ENCODE results near the gene ARHGAP30. TPM values are rescaled to one million over a fixed set of nuclear protein-coding genes. Genes with fewer than 3 reads are reported as not detected.

The ARHGAP30 gene
- total RNA-seq, 1 experiment from 2014 or later = 0.39 TPM

DNA sequence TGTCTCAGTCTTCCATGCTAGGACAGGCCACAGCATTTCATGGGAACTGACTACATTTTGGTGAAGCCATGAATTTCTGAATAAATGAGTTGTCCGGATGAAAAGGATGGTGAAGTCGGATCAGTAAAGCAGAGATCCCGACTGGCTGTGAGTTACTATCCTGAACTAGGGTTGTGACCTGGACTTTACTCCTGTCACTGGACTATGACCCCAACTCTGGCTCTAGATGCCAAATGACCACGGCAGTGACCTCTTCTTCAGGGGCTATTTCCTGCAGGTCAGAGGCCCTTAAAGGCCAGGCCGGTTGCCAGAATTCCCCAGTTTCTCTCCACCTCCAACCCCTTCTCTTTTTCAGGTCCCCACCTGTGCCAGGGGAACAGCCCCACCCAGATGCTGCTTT lies 21.4 kb upstream of the ARHGAP30 start:
- DNase-seq (ENCODE audit: low read depth, low spot score) (no peak), ATAC-seq (no peak)
- intact Hi-C loops (cut with micrococcal nuclease) = no loop called here
- Histone ChIP-seq H4K20me1 (ENCODE audit: insufficient read depth) (no peaks in the 10 kb centered on the region), H3K9me3 (ENCODE audit: control insufficient read depth in 1 of 2, insufficient read depth in 1 of 2, low read depth in 1 of 2, low read length in 2 of 2) (no peaks in the 10 kb centered on the region), H3K4me3 (replicated peaks in 1 of 2; ENCODE audit: low read depth in 1 of 2, low read length in 2 of 2) (no peak overlapping the region), H3K36me3 (ENCODE audit: control insufficient read depth in 1 of 2, insufficient read depth in 2 of 2, low read length in 2 of 2) (no peaks in the 10 kb centered on the region), H3K4me1 (ENCODE audit: control insufficient read depth in 1 of 2, insufficient read depth in 2 of 2, low read length in 2 of 2) (peaks cover 11 to 63% of the 10 kb centered on the region in 2 experiments), H3K9me2 (ENCODE audit: insufficient read depth) (no peaks in the 10 kb centered on the region), H3K4me2 (ENCODE audit: low read length) (no peak overlapping the region), H3K79me2 (ENCODE audit: insufficient read depth, low read length) (no peaks in the 10 kb centered on the region), H3K9ac (ENCODE audit: low read length) (no peak overlapping the region), H3K27ac (ENCODE audit: low read depth, low read length) (no peak overlapping the region), H3K27me3 (ENCODE audit: insufficient read depth, low read length) (no peaks in the 10 kb centered on the region), H2AFZ (ENCODE audit: low read depth, low read length, poor library complexity, severe bottlenecking) (no peak overlapping the region)
- RAD21 ChIA-PET (ENCODE audit: low non-redundant PET in 1 of 2, low total read pairs in 2 of 2, uncharacterized antibody in 2 of 2, unreplicated experiment in 2 of 2) = no interaction called here
- TF ChIP-seq EZH2phosphoT487 (IDR thresholded peaks at IDR 0.05; ENCODE audit: borderline replicate concordance) = no peak
- TF ChIP-seq, protein P1, sequence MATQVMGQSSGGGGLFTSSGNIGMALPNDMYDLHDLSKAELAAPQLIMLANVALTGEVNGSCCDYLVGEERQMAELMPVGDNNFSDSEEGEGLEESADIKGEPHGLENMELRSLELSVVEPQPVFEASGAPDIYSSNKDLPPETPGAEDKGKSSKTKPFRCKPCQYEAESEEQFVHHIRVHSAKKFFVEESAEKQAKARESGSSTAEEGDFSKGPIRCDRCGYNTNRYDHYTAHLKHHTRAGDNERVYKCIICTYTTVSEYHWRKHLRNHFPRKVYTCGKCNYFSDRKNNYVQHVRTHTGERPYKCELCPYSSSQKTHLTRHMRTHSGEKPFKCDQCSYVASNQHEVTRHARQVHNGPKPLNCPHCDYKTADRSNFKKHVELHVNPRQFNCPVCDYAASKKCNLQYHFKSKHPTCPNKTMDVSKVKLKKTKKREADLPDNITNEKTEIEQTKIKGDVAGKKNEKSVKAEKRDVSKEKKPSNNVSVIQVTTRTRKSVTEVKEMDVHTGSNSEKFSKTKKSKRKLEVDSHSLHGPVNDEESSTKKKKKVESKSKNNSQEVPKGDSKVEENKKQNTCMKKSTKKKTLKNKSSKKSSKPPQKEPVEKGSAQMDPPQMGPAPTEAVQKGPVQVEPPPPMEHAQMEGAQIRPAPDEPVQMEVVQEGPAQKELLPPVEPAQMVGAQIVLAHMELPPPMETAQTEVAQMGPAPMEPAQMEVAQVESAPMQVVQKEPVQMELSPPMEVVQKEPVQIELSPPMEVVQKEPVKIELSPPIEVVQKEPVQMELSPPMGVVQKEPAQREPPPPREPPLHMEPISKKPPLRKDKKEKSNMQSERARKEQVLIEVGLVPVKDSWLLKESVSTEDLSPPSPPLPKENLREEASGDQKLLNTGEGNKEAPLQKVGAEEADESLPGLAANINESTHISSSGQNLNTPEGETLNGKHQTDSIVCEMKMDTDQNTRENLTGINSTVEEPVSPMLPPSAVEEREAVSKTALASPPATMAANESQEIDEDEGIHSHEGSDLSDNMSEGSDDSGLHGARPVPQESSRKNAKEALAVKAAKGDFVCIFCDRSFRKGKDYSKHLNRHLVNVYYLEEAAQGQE (IDR thresholded peaks at IDR 0.05; ENCODE audit: low read depth) = no peak
- TF ChIP-seq, protein P2, sequence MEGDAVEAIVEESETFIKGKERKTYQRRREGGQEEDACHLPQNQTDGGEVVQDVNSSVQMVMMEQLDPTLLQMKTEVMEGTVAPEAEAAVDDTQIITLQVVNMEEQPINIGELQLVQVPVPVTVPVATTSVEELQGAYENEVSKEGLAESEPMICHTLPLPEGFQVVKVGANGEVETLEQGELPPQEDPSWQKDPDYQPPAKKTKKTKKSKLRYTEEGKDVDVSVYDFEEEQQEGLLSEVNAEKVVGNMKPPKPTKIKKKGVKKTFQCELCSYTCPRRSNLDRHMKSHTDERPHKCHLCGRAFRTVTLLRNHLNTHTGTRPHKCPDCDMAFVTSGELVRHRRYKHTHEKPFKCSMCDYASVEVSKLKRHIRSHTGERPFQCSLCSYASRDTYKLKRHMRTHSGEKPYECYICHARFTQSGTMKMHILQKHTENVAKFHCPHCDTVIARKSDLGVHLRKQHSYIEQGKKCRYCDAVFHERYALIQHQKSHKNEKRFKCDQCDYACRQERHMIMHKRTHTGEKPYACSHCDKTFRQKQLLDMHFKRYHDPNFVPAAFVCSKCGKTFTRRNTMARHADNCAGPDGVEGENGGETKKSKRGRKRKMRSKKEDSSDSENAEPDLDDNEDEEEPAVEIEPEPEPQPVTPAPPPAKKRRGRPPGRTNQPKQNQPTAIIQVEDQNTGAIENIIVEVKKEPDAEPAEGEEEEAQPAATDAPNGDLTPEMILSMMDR (IDR thresholded peaks at IDR 0.05 in 2 of 3, conservative IDR thresholded peaks at IDR 0.05 in 1 of 3; ENCODE audit: borderline replicate concordance in 1 of 3, insufficient read depth in 1 of 3, low read depth in 2 of 3, low read length in 2 of 3) = no peak
- no peak for TF ChIP-seq POLR2AphosphoS5 (IDR thresholded peaks at IDR 0.05; ENCODE audit: low read depth, low read length)
- TF ChIP-seq JUND (IDR thresholded peaks at IDR 0.05) = no peak
- TF ChIP-seq, protein P3, sequence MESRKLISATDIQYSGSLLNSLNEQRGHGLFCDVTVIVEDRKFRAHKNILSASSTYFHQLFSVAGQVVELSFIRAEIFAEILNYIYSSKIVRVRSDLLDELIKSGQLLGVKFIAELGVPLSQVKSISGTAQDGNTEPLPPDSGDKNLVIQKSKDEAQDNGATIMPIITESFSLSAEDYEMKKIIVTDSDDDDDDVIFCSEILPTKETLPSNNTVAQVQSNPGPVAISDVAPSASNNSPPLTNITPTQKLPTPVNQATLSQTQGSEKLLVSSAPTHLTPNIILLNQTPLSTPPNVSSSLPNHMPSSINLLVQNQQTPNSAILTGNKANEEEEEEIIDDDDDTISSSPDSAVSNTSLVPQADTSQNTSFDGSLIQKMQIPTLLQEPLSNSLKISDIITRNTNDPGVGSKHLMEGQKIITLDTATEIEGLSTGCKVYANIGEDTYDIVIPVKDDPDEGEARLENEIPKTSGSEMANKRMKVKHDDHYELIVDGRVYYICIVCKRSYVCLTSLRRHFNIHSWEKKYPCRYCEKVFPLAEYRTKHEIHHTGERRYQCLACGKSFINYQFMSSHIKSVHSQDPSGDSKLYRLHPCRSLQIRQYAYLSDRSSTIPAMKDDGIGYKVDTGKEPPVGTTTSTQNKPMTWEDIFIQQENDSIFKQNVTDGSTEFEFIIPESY (IDR thresholded peaks at IDR 0.05; ENCODE audit: extremely low read depth, insufficient replicate concordance, low read length) = no peak
- no peak for TF ChIP-seq CBX3 (IDR thresholded peaks at IDR 0.05; ENCODE audit: low read depth)
- TF ChIP-seq FOSL1 (IDR thresholded peaks at IDR 0.05; ENCODE audit: low read depth) = no peak
- no peak for TF ChIP-seq SP1 (IDR thresholded peaks at IDR 0.05; ENCODE audit: low read depth)
- TF ChIP-seq ZFX (IDR thresholded peaks at IDR 0.05) = no peak
- no peak for TF ChIP-seq ZNF274 (IDR thresholded peaks at IDR 0.05; ENCODE audit: low read depth, low read length)
- TF ChIP-seq TCF7L2 (IDR thresholded peaks at IDR 0.05; ENCODE audit: borderline replicate concordance, extremely low read depth, insufficient read depth, insufficient read length) = no peak
- no peak for TF ChIP-seq EGR1 (IDR thresholded peaks at IDR 0.05; ENCODE audit: low read depth)
- TF ChIP-seq, protein P4, sequence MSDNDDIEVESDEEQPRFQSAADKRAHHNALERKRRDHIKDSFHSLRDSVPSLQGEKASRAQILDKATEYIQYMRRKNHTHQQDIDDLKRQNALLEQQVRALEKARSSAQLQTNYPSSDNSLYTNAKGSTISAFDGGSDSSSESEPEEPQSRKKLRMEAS (IDR thresholded peaks at IDR 0.05) = no peak
- CTCF ChIA-PET = no interaction called here
- POLR2A ChIA-PET = no interaction called here
- no TSS peak for BruUV-seq (replicated peaks)
